HepG2 (cell line): ENCODE measurements around the gene KRTAP10-4. TPM values are rescaled to one million over a fixed set of nuclear protein-coding genes. Genes with fewer than 3 reads are reported as not detected.
"Not testable (repeated sequence)": the region's sequence is repeated elsewhere in the genome, so short reads cannot be mapped to it uniquely, and the experiment has no call there.

ENCODE experiments used
- ATAC-seq: fragments of 200-7000 bp; cut with Tn5 transposase; 3 replicates; pipeline ENCODE4 v1.9.1; 2020; ENCODE audit warnings: mild to moderate bottlenecking, moderate library complexity
- BruUV-seq: library from RNA; stranded (reverse); fragments of 400-500 nt; replicated peaks from 2 replicates; lab custom pipeline; 2021; lab: Mats Ljungman, UMichigan
- CTCF ChIA-PET: fragments of 300-600 bp; formaldehyde crosslinking; extraction: SDS; loops from one replicate; lab custom pipeline; 2021; ENCODE audit warnings: low total read pairs, inconsistent platforms, low intra/inter-chr PET ratio; lab: Yijun Ruan, JAX
- POLR2A ChIA-PET: fragments of 350-600 bp; sonication (Branson Sonifier 250); formaldehyde crosslinking; loops from one replicate; lab custom pipeline; 2020; ENCODE audit warnings: antibody characterized with exemption, inconsistent platforms; lab: Yijun Ruan, JAX
- DNase-seq: peaks from one replicate; pipeline ENCODE4 v3.0.0-alpha.2; 2015; ENCODE audit warnings: low spot score
- FAIRE-seq: peaks from 3 replicates; lab custom pipeline; 2011; peaks lifted over from hg19 to GRCh38; lab: Jason Lieb, UNC
- H2AFZ ChIP-seq: one replicate; pipeline ENCODE4 v1.6.1; 2011; ENCODE audit warnings: low read length, inconsistent platforms
- H3K27ac ChIP-seq: fragments of 300-600 bp; 3 replicates; pipeline ENCODE4 v1.8.0; 2011; ENCODE audit warnings: mixed run types, mild to moderate bottlenecking, mixed read lengths, low read length, inconsistent platforms; ENCODE audit not compliant: insufficient read depth; ENCODE audit errors: extremely low read length
- H3K27me3 ChIP-seq, 2 experiments: fragments of 200-600 bp in 1 of 2; 2 replicates in 1 of 2; 3 replicates in 1 of 2; pipeline versions ENCODE4 v1.6.0 to v1.8.0; 2011; ENCODE audit warnings: low read length in 2 of 2, mild to moderate bottlenecking in 2 of 2, moderate library complexity in 2 of 2, inconsistent platforms in 1 of 2; ENCODE audit not compliant: insufficient read depth in 2 of 2, control insufficient read depth in 1 of 2
- H3K36me3 ChIP-seq, 2 experiments: fragments of 200-600 bp in 1 of 2; replicated peaks in 1 of 2; 2 replicates in 1 of 2; 3 replicates in 1 of 2; pipeline versions ENCODE4 v1.5.1 to v1.8.0; 2011; ENCODE audit warnings: low read length in 2 of 2, inconsistent platforms in 1 of 2; ENCODE audit not compliant: insufficient read depth in 2 of 2, control insufficient read depth in 1 of 2
- H3K4me1 ChIP-seq: 2 replicates; pipeline ENCODE4 v1.5.1; 2012; ENCODE audit warnings: low read length, inconsistent platforms; ENCODE audit not compliant: insufficient read depth
- H3K4me2 ChIP-seq: 2 replicates; pipeline ENCODE4 v1.6.0; 2011; ENCODE audit warnings: low read depth, low read length, inconsistent platforms
- H3K4me3 ChIP-seq, 3 experiments: fragments of 200-600 bp in 1 of 3; sonication (generic), shearing (Covaris generic) in 1 of 3; replicated peaks in 1 of 3; 2 replicates each; pipeline ENCODE4 v1.5.1; 2011 to 2016; ENCODE audit warnings: low read length in 3 of 3, inconsistent platforms in 2 of 3, low read depth in 2 of 3, mild to moderate bottlenecking in 2 of 3, control low read depth in 1 of 3, mixed read lengths in 1 of 3; ENCODE audit not compliant: insufficient read depth in 1 of 3
- H3K79me2 ChIP-seq: one replicate; pipeline ENCODE4 v1.6.1; 2011; ENCODE audit warnings: low read length, inconsistent platforms; ENCODE audit not compliant: insufficient read depth
- H3K9ac ChIP-seq: 2 replicates; pipeline ENCODE4 v1.6.0; 2011; ENCODE audit warnings: mild to moderate bottlenecking, low read depth, low read length, inconsistent platforms; ENCODE audit not compliant: insufficient read depth
- H3K9me3 ChIP-seq: 2 replicates; pipeline ENCODE4 v1.5.1; 2012; ENCODE audit warnings: mild to moderate bottlenecking, low read length
- H4K20me1 ChIP-seq: 2 replicates; pipeline ENCODE4 v1.6.0; 2011; ENCODE audit warnings: inconsistent platforms, mild to moderate bottlenecking, low read length, moderate library complexity; ENCODE audit not compliant: insufficient read depth
- ETV6 ChIP-seq: sonication (generic); formaldehyde crosslinking; conservative IDR thresholded peaks from 2 replicates; pipeline ENCODE4 v1.4.0; 2020; ENCODE audit warnings: missing genetic modification reagents
- KAT7 ChIP-seq: IDR thresholded peaks from 2 replicates; pipeline ENCODE4 v1.6.1; 2018; ENCODE audit warnings: borderline replicate concordance, missing compliant biosample characterization
- MTA3 ChIP-seq: sonication (generic); formaldehyde crosslinking; IDR thresholded peaks from 2 replicates; pipeline ENCODE4 v1.4.0; 2020; ENCODE audit warnings: missing genetic modification reagents
- SCMH1 ChIP-seq: sonication (generic); formaldehyde crosslinking; IDR thresholded peaks from 2 replicates; pipeline ENCODE4 v1.9.0; 2021; ENCODE audit warnings: missing genetic modification reagents, mild to moderate bottlenecking, borderline replicate concordance
- THYN1 ChIP-seq: sonication (generic); formaldehyde crosslinking; IDR thresholded peaks from 2 replicates; pipeline ENCODE4 v1.8.1; 2023; ENCODE audit warnings: low read depth, mild to moderate bottlenecking, moderate library complexity, missing genetic modification reagents, borderline replicate concordance
- ZNF484 ChIP-seq: sonication (generic); formaldehyde crosslinking; IDR thresholded peaks from 2 replicates; pipeline ENCODE4 v1.5.1; 2020; ENCODE audit warnings: mild to moderate bottlenecking, low read depth, missing genetic modification reagents, borderline replicate concordance
- WGBS: methylation state at CpG from one replicate; pipeline ENCODE4 v1.1.6; 2017; ENCODE audit warnings: low lambda C conversion rate; 5-methylcytosine and 5-hydroxymethylcytosine counted together
- in situ Hi-C: cut with HindIII; loops from 2 replicates; pipeline ENCODE4 v1.10.0; 2017; ENCODE audit warnings: low pct_unique_long_range_greater_than_20kb; ENCODE audit not compliant: extremely low pct_ligation_motif_present
- intact Hi-C: fragments of 100-400 bp; cut with micrococcal nuclease; formaldehyde crosslinking; loops from one replicate; pipeline ENCODE4 v1.10.0; 2022; ENCODE audit not compliant: unreplicated experiment
- polyA plus RNA-seq, 8 experiments: library from polyadenylated mRNA; depleted of rRNA in 3 of 8; stranded (reverse) in 7 of 8; unstranded in 1 of 8; fragments of >200 nt; fragmentation: Illumina TruSeq in 4 of 8; extraction: Trizol in 4 of 8; gene quantifications; 2 replicates each; pipeline versions ENCODE4 v1.2.1 to v1.2.3, GENCODE V29; 2011 to 2016; ENCODE audit warnings: low read depth in 4 of 8, missing spikeins in 1 of 8, mixed read lengths in 1 of 8; ENCODE audit not compliant: insufficient read depth in 1 of 8
- total RNA-seq, 5 experiments: library from RNA; depleted of rRNA; stranded (reverse); fragments of >200 nt; fragmentation: Illumina TruSeq; extraction: Trizol; gene quantifications; 2 replicates each; pipeline ENCODE4 v1.2.3, GENCODE V29; 2016; ENCODE audit warnings: low read depth in 1 of 5
- TF ChIP-seq, protein P1 (sequence below): sonication (generic); formaldehyde crosslinking; conservative IDR thresholded peaks from 2 replicates; pipeline ENCODE4 v1.4.0; 2020; ENCODE audit warnings: mild to moderate bottlenecking, missing genetic modification reagents, moderate library complexity

The KRTAP10-4 gene
- total and polyA plus RNA-seq, 2 of the 13 experiments (the other 11 are each of a cell fraction or from before 2014, with no cell fraction given): not detected

DNA sequence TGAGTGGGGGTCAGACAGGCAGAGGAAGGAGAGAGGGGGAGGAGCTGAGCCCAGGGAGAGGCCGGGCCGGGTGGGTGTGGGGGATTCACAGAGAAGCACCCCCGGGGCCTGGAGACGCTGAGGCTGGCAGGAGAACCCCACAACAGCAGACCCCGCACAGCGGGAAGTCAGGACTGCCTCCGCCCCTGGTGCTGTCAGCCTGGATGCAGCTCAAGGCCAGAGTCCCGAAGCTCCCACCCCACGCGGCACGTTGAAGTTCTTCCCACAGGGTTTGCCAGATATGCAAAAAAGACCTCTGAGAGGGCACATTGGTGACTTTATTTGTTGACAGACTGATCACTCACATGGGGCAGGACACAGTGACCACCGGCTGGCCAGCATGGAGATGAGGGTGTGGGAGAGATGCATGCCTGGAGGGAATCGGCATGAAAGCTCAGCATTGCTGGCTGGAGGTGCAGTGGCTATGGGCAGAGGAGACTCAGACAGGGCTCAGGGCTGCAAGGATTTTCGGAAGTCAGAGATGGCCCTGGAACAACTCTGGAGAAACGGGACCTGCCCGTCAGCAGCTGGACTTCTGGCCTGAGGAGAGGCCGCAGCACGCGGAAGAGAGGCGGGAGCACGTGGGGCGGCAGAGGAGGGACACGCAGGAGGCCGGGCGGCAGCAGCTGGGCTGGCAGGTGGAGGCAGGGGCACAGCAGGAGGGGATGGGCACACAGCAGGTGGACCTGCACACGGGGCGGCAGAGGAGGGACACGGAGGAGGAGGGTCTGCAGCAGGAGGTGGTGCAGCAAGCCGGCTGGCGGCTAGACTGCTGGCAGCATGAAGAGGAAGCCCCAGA is 15.8 kb upstream of the KRTAP10-4 start (continued):
- TF ChIP-seq MTA3 (CRISPR knock-in tag) (no peak), SCMH1 (CRISPR knock-in tag) (no peak), THYN1 (no peak), ZNF484 (CRISPR knock-in tag) (no peak), ETV6 (CRISPR knock-in tag) (no peak), KAT7 (CRISPR knock-in tag) (no peak)
- TF ChIP-seq, protein P1, sequence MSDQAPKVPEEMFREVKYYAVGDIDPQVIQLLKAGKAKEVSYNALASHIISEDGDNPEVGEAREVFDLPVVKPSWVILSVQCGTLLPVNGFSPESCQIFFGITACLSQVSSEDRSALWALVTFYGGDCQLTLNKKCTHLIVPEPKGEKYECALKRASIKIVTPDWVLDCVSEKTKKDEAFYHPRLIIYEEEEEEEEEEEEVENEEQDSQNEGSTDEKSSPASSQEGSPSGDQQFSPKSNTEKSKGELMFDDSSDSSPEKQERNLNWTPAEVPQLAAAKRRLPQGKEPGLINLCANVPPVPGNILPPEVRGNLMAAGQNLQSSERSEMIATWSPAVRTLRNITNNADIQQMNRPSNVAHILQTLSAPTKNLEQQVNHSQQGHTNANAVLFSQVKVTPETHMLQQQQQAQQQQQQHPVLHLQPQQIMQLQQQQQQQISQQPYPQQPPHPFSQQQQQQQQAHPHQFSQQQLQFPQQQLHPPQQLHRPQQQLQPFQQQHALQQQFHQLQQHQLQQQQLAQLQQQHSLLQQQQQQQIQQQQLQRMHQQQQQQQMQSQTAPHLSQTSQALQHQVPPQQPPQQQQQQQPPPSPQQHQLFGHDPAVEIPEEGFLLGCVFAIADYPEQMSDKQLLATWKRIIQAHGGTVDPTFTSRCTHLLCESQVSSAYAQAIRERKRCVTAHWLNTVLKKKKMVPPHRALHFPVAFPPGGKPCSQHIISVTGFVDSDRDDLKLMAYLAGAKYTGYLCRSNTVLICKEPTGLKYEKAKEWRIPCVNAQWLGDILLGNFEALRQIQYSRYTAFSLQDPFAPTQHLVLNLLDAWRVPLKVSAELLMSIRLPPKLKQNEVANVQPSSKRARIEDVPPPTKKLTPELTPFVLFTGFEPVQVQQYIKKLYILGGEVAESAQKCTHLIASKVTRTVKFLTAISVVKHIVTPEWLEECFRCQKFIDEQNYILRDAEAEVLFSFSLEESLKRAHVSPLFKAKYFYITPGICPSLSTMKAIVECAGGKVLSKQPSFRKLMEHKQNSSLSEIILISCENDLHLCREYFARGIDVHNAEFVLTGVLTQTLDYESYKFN (CRISPR knock-in tag): no peak
- TF ChIP-seq, all 625 proteins: peak for 0

DNA sequence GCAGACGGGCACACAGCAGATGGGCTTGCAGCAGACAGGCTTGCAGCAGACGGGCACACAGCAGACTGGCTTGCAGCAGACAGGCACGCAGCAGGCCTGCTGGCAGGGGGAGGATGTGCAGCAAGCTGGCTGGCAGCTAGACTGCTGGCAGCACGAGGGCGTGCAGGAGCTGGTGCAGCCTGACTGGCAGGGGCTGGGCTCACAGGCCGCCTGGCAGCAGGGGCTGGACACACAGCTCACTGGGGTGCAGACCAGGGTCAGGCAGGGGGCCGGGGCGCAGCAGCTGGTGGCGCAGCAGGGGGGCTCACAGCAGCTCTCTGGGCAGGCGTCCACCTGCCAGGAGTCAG is 15.2 kb upstream of the KRTAP10-4 start:
- H3K9ac ChIP-seq, intact Hi-C loops, FAIRE-seq, H3K4me2 ChIP-seq, H3K9me3 ChIP-seq, BruUV-seq, H4K20me1 ChIP-seq, ATAC-seq, POLR2A ChIA-PET, H3K4me1 ChIP-seq, H3K36me3 ChIP-seq, H3K79me2 ChIP-seq, in situ Hi-C loops, CTCF ChIA-PET, H2AFZ ChIP-seq, DNase-seq, H3K4me3 ChIP-seq, H3K27ac ChIP-seq: not testable (repeated sequence)
- H3K27me3 ChIP-seq: peaks cover 0 to 11% of the 10 kb centered on the region in 2 experiments; a peak in 2 of 5 replicates
- no CpG with 5 or more reads among the region's 10 CpGs for WGBS
